AG08396 (cell line): ENCODE measurements around the gene MON1A.
"Not testable (repeated sequence)": the region's sequence is repeated elsewhere in the genome, so short reads cannot be mapped to it uniquely, and the experiment has no call there.

Experiments used
- DNase-seq: peaks from one replicate; pipeline ENCODE4 v3.0.0; 2012; ENCODE audit warnings: low spot score, mixed read lengths

The MON1A gene

GRCh38 chr3:49929291-49930167 lies at the start of gene MON1A:
MON1A (minus strand) TSS chr3:49929811; CDS start chr3:49913346, 16,465 bp downstream.
- DNase-seq = peak; percentile 90

DNA sequence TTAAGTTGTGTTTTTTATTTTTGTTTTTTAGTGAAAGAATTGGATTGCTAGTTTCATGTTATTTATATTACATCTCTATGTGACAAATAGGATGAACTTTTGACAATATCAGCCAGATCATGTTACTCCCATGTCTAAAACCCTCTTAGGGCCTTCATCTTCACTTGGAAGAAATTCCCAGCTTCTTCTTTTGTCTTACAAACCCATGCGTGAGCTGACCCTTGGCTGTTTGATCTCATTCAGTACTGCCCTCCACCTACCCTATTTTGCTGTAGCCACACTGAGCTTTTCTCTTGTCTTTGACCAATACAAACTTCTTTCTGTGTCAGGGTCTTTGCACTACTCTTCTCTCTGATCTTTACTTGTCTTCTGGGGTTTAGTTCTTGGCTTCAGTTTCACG lies 47.3 kb upstream of the MON1A start:
- DNase-seq = no peak

- DNase-seq = no peak
Measured at GRCh38 chr3:49972656-49973055, 43.0 kb upstream of the MON1A start.

DNA sequence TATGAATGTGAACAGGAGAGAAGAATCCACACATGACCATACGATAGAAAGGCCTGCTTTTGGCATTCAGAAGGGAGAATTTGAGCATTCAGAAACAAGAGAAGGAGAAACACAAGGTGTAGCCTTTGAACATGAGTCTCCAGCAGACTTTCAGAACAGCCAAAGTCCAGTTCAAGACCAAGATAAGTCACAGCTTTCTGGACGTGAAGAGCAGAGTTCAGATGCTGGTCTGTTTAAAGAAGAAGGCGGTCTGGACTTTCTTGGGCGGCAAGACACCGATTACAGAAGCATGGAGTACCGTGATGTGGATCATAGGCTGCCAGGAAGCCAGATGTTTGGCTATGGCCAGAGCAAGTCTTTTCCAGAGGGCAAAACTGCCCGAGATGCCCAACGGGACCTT lies 38.7 kb upstream of the MON1A start:
- no peak for DNase-seq

- DNase-seq = peak; percentile 12
Measured at GRCh38 chr3:49967291-49967690, 37.7 kb upstream of the MON1A start.

DNA sequence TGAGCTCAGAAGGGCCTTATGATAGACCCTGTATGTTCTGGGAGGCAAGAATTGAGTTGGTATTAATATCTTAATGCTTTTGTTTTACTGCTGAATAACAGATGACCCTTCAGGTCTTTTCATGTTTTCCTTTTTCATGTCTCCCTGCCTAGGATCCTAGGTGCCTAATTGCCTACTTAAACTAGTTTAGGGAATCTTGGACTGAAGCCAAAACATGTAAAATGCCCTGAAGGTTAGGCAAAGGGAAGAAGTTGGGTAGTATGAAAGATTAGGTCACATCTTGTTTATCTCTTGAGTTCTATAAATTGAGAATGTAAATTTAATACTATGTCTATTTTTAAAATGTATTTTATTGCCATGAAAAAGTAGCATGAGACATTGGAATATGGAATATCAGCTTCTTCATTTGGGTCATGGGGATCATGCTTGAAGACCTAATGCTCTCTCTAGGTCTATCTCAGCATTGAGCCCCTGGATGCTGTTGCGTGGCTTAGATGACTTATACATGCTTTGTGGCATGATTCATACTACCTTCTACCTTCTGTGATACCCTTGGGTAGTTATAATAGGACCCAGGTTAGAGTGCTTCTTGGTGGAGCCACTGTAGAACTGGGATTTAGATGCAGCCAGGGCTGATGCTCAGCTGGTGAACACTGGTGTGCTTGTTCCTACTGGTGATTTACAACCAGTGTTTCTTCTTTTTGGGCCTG lies 36.8 kb upstream of the MON1A start:
- DNase-seq = no peak

DNA sequence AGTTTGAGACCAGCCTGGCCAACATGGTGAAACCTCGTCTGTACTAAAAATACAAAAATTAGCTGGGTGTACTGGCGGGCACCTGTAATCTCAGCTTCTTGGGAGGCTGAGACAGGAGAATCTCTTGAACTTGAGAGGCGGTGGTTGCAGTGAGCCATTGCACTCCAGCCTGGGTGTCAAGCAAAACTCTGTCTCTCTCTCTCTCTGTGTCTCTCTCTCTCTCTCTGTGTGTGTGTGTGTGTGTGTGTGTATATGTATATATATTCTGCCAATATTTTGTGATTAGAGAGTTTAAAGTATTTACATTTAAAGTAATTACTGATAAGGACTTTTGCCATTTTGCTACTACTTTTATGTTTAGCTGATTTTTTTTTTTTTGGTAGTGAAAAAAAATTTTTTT lies 26.0 kb upstream of the MON1A start:
- DNase-seq = no peak

- DNase-seq = no peak
Measured at GRCh38 chr3:49952924-49953323, 23.3 kb upstream of the MON1A start.

DNA sequence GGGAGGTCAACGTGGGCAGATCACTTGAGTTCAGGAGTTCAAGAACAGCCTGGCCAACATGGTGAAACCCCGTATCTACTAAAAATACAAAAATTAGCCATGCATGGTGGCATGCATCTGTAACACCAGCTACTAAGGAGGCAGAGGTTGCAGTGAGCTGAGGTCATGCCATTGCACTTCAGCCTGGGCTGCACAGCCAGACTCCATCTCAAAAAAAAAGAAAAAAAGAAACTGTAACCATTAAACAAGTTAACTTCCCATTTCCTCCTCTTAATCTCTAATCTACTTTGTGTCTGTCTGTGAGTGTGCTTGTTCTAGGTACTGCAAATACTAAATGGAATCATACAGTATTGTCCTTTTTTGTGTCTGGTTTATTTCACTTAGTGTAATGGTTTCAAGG lies 13.0 kb upstream of the MON1A start:
- DNase-seq = no peak

GRCh38 chr3:49940667-49941249 lies 11.1 kb upstream of the MON1A start:
- DNase-seq = no peak

- DNase-seq = peak; percentile 98
Measured at GRCh38 chr3:49939858-49940666, 10.5 kb upstream of the MON1A start, which contains the start of gene RBM6. RBM6 (plus strand) TSS chr3:49940150; CDS start chr3:49962642, 22,492 bp downstream.

DNA sequence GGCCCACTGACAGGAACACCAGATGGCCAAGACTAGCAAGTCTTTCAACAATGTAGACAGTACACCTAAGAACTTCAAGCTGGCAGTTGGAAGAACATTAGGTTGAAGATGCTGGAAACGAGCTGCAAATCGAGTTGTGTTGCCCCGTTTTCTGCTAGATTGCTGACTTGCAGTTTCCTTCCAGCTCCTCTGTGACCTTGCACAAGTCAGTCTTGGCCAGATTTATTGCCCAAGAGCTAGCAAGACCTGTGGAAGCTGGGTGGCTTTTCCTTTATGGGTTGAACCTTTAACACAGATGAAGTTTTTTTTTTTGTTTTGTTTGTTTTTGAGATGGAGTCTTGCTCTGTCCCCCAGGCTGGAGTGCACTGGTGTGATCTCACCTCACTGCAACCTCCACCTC lies 7.5 kb upstream of the MON1A start:
- DNase-seq = no peak

GRCh38 chr3:49932281-49932680 lies 2.7 kb upstream of the MON1A start:
- not testable (repeated sequence) for DNase-seq

- no peak for DNase-seq
Measured at GRCh38 chr3:49930922-49931321, 1.3 kb upstream of the MON1A start.

- no peak for DNase-seq
Measured at GRCh38 chr3:49930168-49930690, 618 bp upstream of the MON1A start.

DNA sequence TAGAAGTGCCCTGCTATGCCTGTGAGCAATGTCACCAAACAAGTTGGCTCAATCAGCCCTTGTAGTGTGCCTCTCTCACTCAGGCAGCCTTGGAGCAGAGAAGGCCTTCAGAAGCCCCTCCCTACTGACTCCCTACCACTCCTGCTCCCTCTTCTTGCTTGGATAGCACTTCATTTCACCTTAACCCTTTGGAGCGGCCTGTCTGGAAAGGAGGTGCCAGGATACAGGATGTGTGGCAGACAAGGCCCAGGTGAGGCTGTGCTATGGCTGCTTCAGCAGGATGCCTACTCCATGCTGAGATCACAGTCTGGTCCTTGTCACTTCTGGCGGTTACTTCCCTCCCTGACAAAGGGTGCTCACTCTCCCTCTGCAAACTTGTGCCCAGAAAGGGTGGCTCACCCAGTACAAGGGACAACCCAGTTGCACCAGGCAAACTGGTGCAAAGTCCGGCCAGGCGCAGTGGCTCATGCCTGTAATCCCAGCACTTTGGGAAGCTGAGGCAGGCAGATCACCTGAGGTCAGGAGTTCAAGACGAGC lies 1.1 kb downstream of the MON1A start:
- no peak for DNase-seq

DNA sequence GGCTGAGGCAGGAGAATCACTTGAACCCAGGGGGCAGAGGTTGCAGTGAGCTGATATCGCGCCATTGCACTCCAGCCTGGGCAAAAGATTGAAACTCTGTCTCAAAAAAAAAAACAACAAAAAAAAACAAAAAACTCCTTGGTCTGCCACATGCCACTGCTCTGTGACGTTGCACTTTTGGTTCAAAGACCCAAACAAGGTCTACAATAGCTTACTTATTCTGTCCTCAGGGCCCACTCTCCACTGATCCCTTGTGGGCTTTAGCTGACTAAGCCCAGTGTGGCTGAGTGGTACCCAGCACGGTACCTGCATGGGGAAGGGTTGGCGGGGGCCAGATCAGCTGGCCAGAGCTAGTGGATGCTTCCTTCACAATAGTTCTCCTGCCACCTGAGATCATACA lies 1.8 kb downstream of the MON1A start:
- no peak for DNase-seq

DNA sequence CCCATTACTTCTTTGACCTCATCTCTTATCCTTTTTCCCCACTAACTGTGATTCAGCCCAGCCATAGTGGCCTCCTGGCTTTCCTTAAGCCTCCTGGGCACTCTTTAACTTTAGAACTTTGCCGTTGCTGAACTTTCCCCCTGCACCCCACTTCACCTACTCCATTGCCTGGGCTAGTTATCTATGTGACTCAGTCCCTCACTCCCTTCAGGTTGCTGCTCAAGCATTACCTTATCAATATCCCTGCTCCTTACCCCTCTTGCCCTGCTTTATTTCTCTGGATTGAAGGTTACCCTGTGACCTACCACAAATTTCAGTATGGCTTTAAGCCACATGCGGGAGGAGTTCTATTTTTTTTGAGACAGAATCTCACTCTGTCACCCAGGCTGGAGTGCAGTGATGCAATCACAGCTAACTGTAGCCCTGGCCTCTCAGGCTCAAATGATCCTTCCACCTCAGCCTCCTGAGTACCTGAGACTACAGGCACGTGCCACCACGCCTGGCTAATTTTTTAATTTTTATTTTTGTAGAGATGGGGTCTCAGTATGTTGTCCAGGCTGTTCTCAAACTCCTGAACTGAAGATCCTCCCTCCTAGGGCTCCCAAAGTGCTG lies 3.4 kb downstream of the MON1A start:
- no peak for DNase-seq

DNA sequence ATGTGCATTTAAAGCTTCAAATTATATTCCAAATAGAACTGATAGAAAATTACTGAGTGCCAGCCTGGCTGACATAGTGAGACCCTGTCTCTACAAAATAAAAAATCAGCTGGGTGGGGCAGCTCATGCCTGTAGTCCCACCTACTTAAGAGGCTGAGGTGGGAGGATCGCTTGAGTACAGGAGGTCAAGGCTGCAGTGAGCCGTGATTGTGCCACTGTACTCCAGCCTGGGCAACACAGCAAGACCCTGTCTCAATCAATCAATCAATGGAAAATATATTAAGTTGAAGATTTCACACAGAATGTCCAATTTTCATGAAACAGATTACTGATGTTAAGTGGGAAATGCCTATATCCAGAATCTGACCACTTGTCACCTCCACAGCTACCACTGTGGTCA lies 4.1 kb downstream of the MON1A start:
- DNase-seq = no peak

- DNase-seq = peak; percentile 59
Measured at GRCh38 chr3:49924683-49925082, 4.9 kb downstream of the MON1A start.
